CD4-positive, alpha-beta memory T cell (primary cell): ENCODE data around the gene RAET1G. TPM values are rescaled to one million over a fixed set of nuclear protein-coding genes. Genes with fewer than 3 reads are reported as not detected.
"Not testable (repeated sequence)": the region's sequence is repeated elsewhere in the genome, so short reads cannot be mapped to it uniquely, and the experiment has no call there.

ENCODE experiments used
- CTCF ChIA-PET: fragments of 350-600 bp; sonication (Branson Sonifier 250); formaldehyde crosslinking; loops from one replicate; lab custom pipeline; 2021; ENCODE audit warnings: inconsistent platforms; ENCODE audit not compliant: partially characterized antibody; lab: Charles Lee
- POLR2A ChIA-PET: fragments of 350-600 bp; sonication (Branson Sonifier 250); formaldehyde crosslinking; loops from one replicate; lab custom pipeline; 2021; ENCODE audit not compliant: partially characterized antibody; lab: Charles Lee
- DNase-seq, 5 donors: peaks; one replicate each; pipeline versions ENCODE4 v3.0.0 to v3.0.0-alpha.2; 2020 to 2022; ENCODE audit warnings: mixed read lengths in 1 of 5
- H3K27ac ChIP-seq: one replicate; pipeline ENCODE4 v1.7.0; 2013; ENCODE audit warnings: low read depth, low read length
- H3K27me3 ChIP-seq: 2 replicates; pipeline ENCODE4 v1.7.0; 2013; ENCODE audit warnings: mild to moderate bottlenecking, low read length, moderate library complexity; ENCODE audit not compliant: insufficient read depth
- H3K36me3 ChIP-seq: 2 replicates; pipeline ENCODE4 v1.7.0; 2013; ENCODE audit warnings: mild to moderate bottlenecking, low read length, moderate library complexity; ENCODE audit not compliant: insufficient read depth
- H3K4me1 ChIP-seq: 2 replicates; pipeline ENCODE4 v1.7.0; 2013; ENCODE audit warnings: mild to moderate bottlenecking, low read length, moderate library complexity; ENCODE audit not compliant: insufficient read depth
- H3K4me3 ChIP-seq, 2 donors: one replicate each; pipeline ENCODE4 v1.7.0; 2013; ENCODE audit warnings: low read length in 2 of 2, mild to moderate bottlenecking in 1 of 2
- H3K9me3 ChIP-seq, 2 donors: one replicate each; pipeline ENCODE4 v1.7.0; 2013; ENCODE audit warnings: low read length in 2 of 2, control low read depth in 1 of 2; ENCODE audit not compliant: control insufficient read depth in 1 of 2
- H3K27ac Mint-ChIP-seq, 7 donors: one replicate each; pipeline ENCODE4 v1.8.0; 2020 to 2021; ENCODE audit warnings: mixed read lengths in 7 of 7, mild to moderate bottlenecking in 6 of 7, inconsistent platforms in 3 of 7, moderate library complexity in 3 of 7
- H3K27me3 Mint-ChIP-seq, 2 donors: one replicate each; pipeline ENCODE4 v1.8.0; 2020 to 2021; ENCODE audit warnings: mixed read lengths in 2 of 2
- H3K36me3 Mint-ChIP-seq, 2 donors: one replicate each; pipeline ENCODE4 v1.8.0; 2020 to 2021; ENCODE audit warnings: mixed read lengths in 2 of 2, inconsistent platforms in 1 of 2, mild to moderate bottlenecking in 1 of 2
- H3K4me1 Mint-ChIP-seq, 4 donors: one replicate each; pipeline ENCODE4 v1.8.0; 2020 to 2021; ENCODE audit warnings: mixed read lengths in 4 of 4, mild to moderate bottlenecking in 1 of 4
- H3K4me3 Mint-ChIP-seq, 8 donors: one replicate each; pipeline ENCODE4 v1.8.0; 2020 to 2021; ENCODE audit warnings: mixed read lengths in 8 of 8, mild to moderate bottlenecking in 7 of 8, moderate library complexity in 6 of 8, inconsistent platforms in 3 of 8
- H3K9me3 Mint-ChIP-seq, 8 donors: one replicate each; pipeline ENCODE4 v1.8.0; 2020 to 2021; ENCODE audit warnings: mixed read lengths in 8 of 8, mild to moderate bottlenecking in 5 of 8, inconsistent platforms in 3 of 8, moderate library complexity in 1 of 8
- intact Hi-C: fragments of 100-400 bp; cut with micrococcal nuclease; formaldehyde crosslinking; loops from one replicate; pipeline ENCODE4 v1.15.1; 2023
- polyA plus RNA-seq, 2 donors: library from polyadenylated mRNA; unstranded; fragments of 300-500 nt; fragmentation: Illumina TruSeq; gene quantifications; one replicate each; pipeline ENCODE4 v1.2.3, GENCODE V29; 2021
- total RNA-seq, 2 experiments: library from RNA; stranded (reverse); gene quantifications; one replicate each; pipeline ENCODE4 v1.2.3, GENCODE V29; 2021

RAET1G gene, protein sequence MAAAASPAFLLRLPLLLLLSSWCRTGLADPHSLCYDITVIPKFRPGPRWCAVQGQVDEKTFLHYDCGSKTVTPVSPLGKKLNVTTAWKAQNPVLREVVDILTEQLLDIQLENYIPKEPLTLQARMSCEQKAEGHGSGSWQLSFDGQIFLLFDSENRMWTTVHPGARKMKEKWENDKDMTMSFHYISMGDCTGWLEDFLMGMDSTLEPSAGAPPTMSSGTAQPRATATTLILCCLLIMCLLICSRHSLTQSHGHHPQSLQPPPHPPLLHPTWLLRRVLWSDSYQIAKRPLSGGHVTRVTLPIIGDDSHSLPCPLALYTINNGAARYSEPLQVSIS
- not detected for total RNA-seq
- not detected for polyA plus RNA-seq

DNA sequence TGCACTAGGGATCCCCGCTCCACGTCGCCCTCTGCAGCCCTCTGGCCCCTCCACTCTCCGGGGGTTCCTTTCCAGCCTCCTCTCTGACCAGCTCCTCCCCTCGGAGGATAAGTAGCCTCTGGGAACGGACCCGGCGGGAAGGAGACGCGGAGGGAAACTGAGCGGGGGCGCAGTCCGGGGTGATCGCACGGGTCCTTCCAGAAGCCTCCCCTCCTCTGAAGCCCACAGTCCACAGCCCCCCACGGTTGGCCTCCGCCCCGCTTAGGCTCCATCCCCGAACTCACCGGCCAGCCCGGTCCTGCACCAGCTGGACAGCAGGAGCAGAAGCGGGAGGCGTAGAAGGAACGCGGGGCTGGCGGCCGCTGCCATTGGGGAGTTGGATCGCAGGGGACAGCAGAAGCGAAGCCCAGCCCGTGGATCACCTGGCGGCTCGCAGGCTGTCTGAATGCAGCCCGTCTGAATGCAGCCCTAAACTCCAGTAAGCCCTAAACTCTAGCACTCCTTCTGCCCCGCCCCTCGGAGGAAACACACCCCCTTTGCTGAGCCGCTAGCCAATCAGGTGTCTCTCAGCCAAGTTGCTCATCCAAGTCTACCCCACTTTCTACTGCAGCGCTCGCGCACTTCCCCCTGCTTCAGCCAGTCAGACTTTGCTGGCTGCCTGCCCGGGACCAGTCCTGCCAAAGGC, at the start of gene RAET1G:
Gene RAET1G (minus strand): TSS at position 480 of the 685 bp plus-strand sequence. CDS start 111 bp downstream, at position 369.
- ChIA-PET CTCF (no interaction called here), POLR2A (no interaction called here)
- Mint-ChIP-seq H3K27me3 (peaks cover 57 to 69% of the 10 kb centered on the region in 2 donors), H3K4me1 (peaks cover 11 to 38% (median 21%) of the 10 kb centered on the region in 4 donors), H3K9me3 (no peaks in the 10 kb centered on the region), H3K27ac (peak within 1 kb of the TSS in 4 of 7 donors; percentile 32 to 59 (median 34)), H3K4me3 (peak within 1 kb of the TSS; percentile 82 to 91 (median 88)), H3K36me3 (no peaks in the 10 kb centered on the region)
- H3K4me3 ChIP-seq, result peak within 1 kb of the TSS; percentile 17 to 44
- H3K4me1 ChIP-seq, result peaks cover 29% of the 10 kb centered on the region
- DNase-seq, result peak; percentile 76 to 94 (median 81)
- H3K27me3 ChIP-seq, result peaks cover 38% of the 10 kb centered on the region
- intact Hi-C loops, result loop anchor here (2.0 kb wide), 1 partner anchor 58 kb away; the partner anchor contains the start of gene LRP11
- no peaks in the 10 kb centered on the region for H3K9me3 ChIP-seq
- no peaks in the 10 kb centered on the region for H3K36me3 ChIP-seq
- no peak within 1 kb of the TSS for H3K27ac ChIP-seq

DNA sequence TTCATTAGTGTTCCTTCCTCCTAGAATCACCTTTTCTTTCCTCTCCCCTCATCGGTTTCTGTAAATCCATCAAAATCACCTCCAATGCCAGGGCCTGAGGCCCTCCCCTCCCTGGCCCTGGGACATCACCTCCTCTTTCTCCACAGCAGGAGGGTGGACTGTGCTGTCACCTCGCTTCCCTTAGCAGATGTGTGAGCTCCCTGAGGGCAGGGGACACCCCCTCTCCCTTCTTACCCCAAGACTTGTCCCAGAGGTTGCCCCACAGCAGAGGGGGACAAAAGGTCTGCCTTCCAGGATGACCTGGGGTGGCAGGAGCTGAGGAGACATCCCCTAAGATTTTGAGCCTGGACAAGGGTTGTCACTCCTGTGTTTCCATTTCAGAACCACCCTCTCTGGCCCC, 46.7 kb upstream of the RAET1G start:
- peaks cover 9% of the 10 kb centered on the region for H3K4me1 ChIP-seq
- Mint-ChIP-seq H3K9me3 (peaks cover 0 to 2% (median 0%) of the 10 kb centered on the region in 8 donors), H3K4me3 (no peak overlapping the region), H3K4me1 (peaks cover 4 to 17% (median 8%) of the 10 kb centered on the region in 4 donors), H3K27ac (no peak overlapping the region), H3K36me3 (peaks cover 2 to 4% of the 10 kb centered on the region in 2 donors), H3K27me3 (peaks cover 40 to 73% of the 10 kb centered on the region in 2 donors)
- CTCF ChIA-PET, result no interaction called here
- H3K36me3 ChIP-seq, result no peaks in the 10 kb centered on the region
- intact Hi-C loops, result no loop called here
- H3K27ac ChIP-seq, result no peak overlapping the region
- DNase-seq, result no peak
- no peak overlapping the region for H3K4me3 ChIP-seq
- no peaks in the 10 kb centered on the region for H3K9me3 ChIP-seq
- peaks cover 21% of the 10 kb centered on the region for H3K27me3 ChIP-seq
- POLR2A ChIA-PET, result no interaction called here

DNA sequence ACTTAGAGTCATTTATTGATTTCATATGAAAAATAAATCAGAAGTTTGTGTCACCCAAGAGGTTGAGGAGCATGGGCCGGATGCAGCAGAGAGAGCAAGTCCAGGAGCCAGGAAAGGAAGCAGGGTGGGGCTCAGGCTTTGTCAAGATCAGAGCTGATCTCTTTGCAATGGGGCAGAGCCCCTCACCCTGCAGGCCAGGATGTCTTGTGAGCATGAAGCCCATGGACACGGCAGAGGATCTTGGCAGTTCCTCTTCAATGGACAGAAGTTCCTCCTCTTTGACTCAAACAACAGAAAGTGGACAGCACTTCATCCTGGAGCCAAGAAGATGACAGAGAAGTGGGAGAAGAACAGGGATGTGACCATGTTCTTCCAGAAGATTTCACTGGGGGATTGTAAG, 46.0 kb upstream of the RAET1G start:
- H3K36me3 Mint-ChIP-seq, intact Hi-C loops, CTCF ChIA-PET, H3K9me3 Mint-ChIP-seq, H3K27ac ChIP-seq, POLR2A ChIA-PET, H3K36me3 ChIP-seq, H3K4me3 ChIP-seq, DNase-seq, H3K9me3 ChIP-seq, H3K4me3 Mint-ChIP-seq: not testable (repeated sequence)
- peaks cover 41 to 72% of the 10 kb centered on the region in 2 donors for H3K27me3 Mint-ChIP-seq
- peaks cover 17% of the 10 kb centered on the region for H3K4me1 ChIP-seq
- peak overlapping the region in 1 of 7 donors; percentile 13 for H3K27ac Mint-ChIP-seq
- H3K27me3 ChIP-seq, result peaks cover 24% of the 10 kb centered on the region
- H3K4me1 Mint-ChIP-seq, result peaks cover 11 to 24% (median 15%) of the 10 kb centered on the region in 4 donors

DNA sequence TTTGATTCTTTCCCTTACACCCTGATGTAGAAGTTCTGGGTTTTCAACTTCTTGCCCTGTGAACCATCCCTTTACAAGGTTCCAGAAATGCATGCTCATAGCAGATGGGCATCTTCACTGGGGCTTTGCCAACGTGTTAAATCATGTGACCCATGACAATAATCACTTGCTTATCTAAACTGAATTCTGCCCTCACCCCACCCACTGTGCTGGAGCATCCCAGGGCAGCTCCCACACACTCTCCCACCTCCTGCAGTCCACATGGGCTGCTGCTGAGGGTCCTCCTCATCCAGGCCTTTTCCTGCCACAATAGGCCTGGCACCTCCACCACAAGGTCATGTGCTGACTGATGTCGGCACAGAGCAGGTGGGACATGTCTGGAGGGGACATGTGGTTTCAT, 45.1 kb upstream of the RAET1G start:
- CTCF ChIA-PET, H3K27ac ChIP-seq, H3K36me3 ChIP-seq, intact Hi-C loops, H3K4me3 Mint-ChIP-seq, H3K36me3 Mint-ChIP-seq, POLR2A ChIA-PET, H3K4me3 ChIP-seq, H3K9me3 ChIP-seq, H3K9me3 Mint-ChIP-seq, DNase-seq: not testable (repeated sequence)
- Histone ChIP-seq H3K4me1 (peaks cover 25% of the 10 kb centered on the region), H3K27me3 (peaks cover 26% of the 10 kb centered on the region)
- Mint-ChIP-seq H3K4me1 (peaks cover 14 to 33% (median 22%) of the 10 kb centered on the region in 4 donors), H3K27ac (peak overlapping the region in 1 of 7 donors; percentile 12), H3K27me3 (peaks cover 40 to 79% of the 10 kb centered on the region in 2 donors)

DNA sequence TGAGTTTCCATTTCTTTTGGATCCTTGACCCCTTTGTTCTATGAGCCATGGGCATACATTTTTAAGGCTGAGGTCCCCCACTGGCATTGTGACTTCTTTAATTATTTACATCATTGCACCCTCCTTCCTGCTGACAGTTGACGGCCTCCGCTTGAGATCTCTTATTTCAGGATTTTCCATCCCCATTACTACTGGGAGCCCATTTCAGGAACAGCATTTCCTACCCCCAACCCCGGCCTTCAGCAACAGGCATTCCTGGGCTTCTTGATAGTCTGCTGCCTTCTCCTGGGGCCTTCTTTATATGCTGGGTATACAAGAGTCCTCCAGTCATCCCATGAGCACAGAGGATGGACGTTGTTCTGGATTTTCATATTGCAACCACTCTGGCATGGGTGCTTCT, 44.7 kb upstream of the RAET1G start:
- Mint-ChIP-seq H3K9me3 (peaks cover 0 to 3% (median 0%) of the 10 kb centered on the region in 8 donors), H3K27ac (peak overlapping the region in 1 of 7 donors; percentile 12), H3K4me1 (peaks cover 14 to 36% (median 23%) of the 10 kb centered on the region in 4 donors), H3K4me3 (peak overlapping the region in 1 of 8 donors; percentile 30), H3K36me3 (peaks cover 3 to 4% of the 10 kb centered on the region in 2 donors), H3K27me3 (peaks cover 38 to 79% of the 10 kb centered on the region in 2 donors)
- H3K4me1 ChIP-seq, result peaks cover 29% of the 10 kb centered on the region
- no peaks in the 10 kb centered on the region for H3K9me3 ChIP-seq
- ChIA-PET CTCF (no interaction called here), POLR2A (no interaction called here)
- DNase-seq, result peak in 1 of 5 donors; percentile 16
- H3K36me3 ChIP-seq, result no peaks in the 10 kb centered on the region
- H3K27ac ChIP-seq, result no peak overlapping the region
- no peak overlapping the region for H3K4me3 ChIP-seq
- peaks cover 30% of the 10 kb centered on the region for H3K27me3 ChIP-seq
- intact Hi-C loops, result no loop called here

DNA sequence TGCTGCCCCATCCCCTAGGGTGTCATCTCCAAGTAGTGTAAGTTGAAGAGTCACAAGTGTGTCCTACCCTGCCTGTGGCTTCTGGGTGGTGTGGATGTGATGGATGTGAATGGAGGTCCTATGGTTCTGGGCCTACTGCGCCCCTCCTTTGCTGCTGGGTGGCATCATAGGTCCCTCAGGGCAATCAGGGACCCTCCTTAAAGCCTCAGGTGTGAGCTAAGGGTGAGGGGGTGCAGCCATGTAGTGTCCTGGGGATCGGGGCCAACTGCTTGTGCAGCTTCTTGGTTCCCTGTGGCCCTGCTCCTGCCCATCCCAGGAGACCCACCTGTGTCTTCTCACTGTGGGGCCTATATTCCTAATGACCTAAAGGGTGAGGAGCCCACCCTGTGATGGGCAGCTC, 43.4 kb upstream of the RAET1G start:
- Mint-ChIP-seq H3K4me3 (peak overlapping the region in 4 of 8 donors; percentile 14 to 98 (median 68)), H3K27ac (peak overlapping the region in 1 of 7 donors; percentile 90), H3K27me3 (peaks cover 41 to 86% of the 10 kb centered on the region in 2 donors), H3K4me1 (peaks cover 14 to 36% (median 23%) of the 10 kb centered on the region in 4 donors)
- H3K36me3 Mint-ChIP-seq, intact Hi-C loops, H3K9me3 Mint-ChIP-seq, CTCF ChIA-PET, H3K27ac ChIP-seq, H3K4me3 ChIP-seq, H3K9me3 ChIP-seq, POLR2A ChIA-PET, H3K36me3 ChIP-seq: not testable (repeated sequence)
- Histone ChIP-seq H3K4me1 (peaks cover 30% of the 10 kb centered on the region), H3K27me3 (peaks cover 37% of the 10 kb centered on the region)
- peak in 1 of 5 donors; percentile 14 for DNase-seq
